ENCODE data around the gene LYL1. TPM values are rescaled to one million over a fixed set of nuclear protein-coding genes. Genes with fewer than 3 reads are reported as not detected.
A peak's percentile ranks its signal among the peaks of the same experiment; 100 is the strongest.

LYL1 gene
- total and polyA plus RNA-seq, 5 donors = 8.0 to 11.9 (median 9.8) TPM

DNA sequence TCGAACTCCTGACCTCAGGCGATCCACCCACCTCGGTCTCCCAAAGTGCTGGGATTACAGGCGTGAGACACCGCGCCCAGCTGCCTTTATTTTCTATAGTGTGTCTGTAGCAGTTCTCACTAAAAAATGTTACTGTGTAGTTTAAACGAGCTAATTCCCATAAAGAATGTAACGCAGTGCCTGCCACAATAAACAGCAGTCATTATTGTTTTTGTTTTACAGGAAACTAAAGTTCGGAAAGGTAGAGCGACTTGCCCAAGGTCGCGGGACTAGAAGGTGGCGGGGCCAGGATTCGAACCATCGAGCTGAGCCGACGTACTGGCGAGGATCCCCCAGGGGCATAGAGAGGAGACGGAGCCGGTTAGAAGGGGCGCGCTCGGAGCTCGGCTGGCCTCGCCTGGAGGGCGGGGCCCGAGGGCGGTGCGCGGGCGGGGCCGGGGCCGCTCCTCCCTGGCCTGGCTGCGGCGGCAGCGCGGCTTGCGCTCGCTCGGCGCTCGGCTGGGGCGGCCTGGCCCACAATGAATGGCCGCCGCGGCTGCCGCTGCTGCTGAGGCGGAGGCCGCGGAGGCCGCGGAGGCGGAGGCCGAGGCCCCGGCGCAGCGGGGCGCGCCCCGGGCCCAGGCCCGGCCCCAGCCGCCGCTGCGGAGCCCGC lies 15.2 kb upstream of the LYL1 start, which contains the start of gene NACC1:
Gene NACC1 (plus strand): TSS at position 493 of the 652 bp plus-strand sequence. CDS start 16,944 bp downstream, outside the sequence.
- intact Hi-C loops (cut with DNase I) = no loop called here

GRCh38 chr19:13117176-13117771 lies 14.6 kb upstream of the LYL1 start:
- ATAC-seq = peak in 1 of 2 donors; percentile 2
- Histone ChIP-seq H3K4me1 (ENCODE audit: control insufficient read depth, insufficient read depth, low read length) (peaks cover 14% of the 10 kb centered on the region), H3K27me3 (ENCODE audit: control insufficient read depth, insufficient read depth) (no peaks in the 10 kb centered on the region), H3K9me3 (ENCODE audit: control insufficient read depth, low read length) (no peaks in the 10 kb centered on the region), H3K27ac (ENCODE audit: low read length) (peak overlapping the region; percentile 84), H3K4me3 (ENCODE audit: low read length) (peak overlapping the region; percentile 97)
- peak in 1 of 3 donors; percentile 63 for DNase-seq
- intact Hi-C loops (cut with DNase I) = no loop called here
- 16% methylated on average over 20 of the region's 20 CpGs for WGBS

More for the DNA sequence above, 15.2 kb upstream of the LYL1 start, which contains the start of gene NACC1:
- ATAC-seq (peak; percentile 95 to 96), DNase-seq (peak; percentile 91 to 96 (median 96))
- WGBS = 3% methylated on average over 65 of the region's 65 CpGs
- Histone ChIP-seq H3K27ac (ENCODE audit: low read length) (peak within 1 kb of the TSS; percentile 84), H3K27me3 (ENCODE audit: control insufficient read depth, insufficient read depth) (no peaks in the 10 kb centered on the region), H3K4me3 (ENCODE audit: low read length) (peak within 1 kb of the TSS; percentile 97), H3K9me3 (ENCODE audit: control insufficient read depth, low read length) (no peaks in the 10 kb centered on the region), H3K4me1 (ENCODE audit: control insufficient read depth, insufficient read depth, low read length) (peaks cover 14% of the 10 kb centered on the region)

GRCh38 chr19:13116282-13117175 lies 13.9 kb upstream of the LYL1 start, which contains the start of gene TRMT1:
Gene TRMT1, minus strand, starts transcription at chr19:13116740. Its CDS starts 341 bp downstream, at chr19:13116399.
- Histone ChIP-seq H3K27me3 (ENCODE audit: control insufficient read depth, insufficient read depth) (no peaks in the 10 kb centered on the region), H3K27ac (ENCODE audit: low read length) (peak within 1 kb of the TSS; percentile 84), H3K4me3 (ENCODE audit: low read length) (peak within 1 kb of the TSS; percentile 97), H3K4me1 (ENCODE audit: control insufficient read depth, insufficient read depth, low read length) (peaks cover 14% of the 10 kb centered on the region), H3K9me3 (ENCODE audit: control insufficient read depth, low read length) (no peaks in the 10 kb centered on the region)
- ATAC-seq = peak; percentile 79 to 83
- peak; percentile 95 to 97 (median 95) for DNase-seq
- WGBS = under 1% methylated on average over 51 of the region's 51 CpGs
- intact Hi-C loops (cut with DNase I) = no loop called here

GRCh38 chr19:13115936-13116281 lies 13.3 kb upstream of the LYL1 start:
- intact Hi-C loops (cut with DNase I) = no loop called here
- Histone ChIP-seq H3K4me1 (ENCODE audit: control insufficient read depth, insufficient read depth, low read length) (peaks cover 14% of the 10 kb centered on the region), H3K27me3 (ENCODE audit: control insufficient read depth, insufficient read depth) (no peaks in the 10 kb centered on the region), H3K27ac (ENCODE audit: low read length) (no peak overlapping the region), H3K9me3 (ENCODE audit: control insufficient read depth, low read length) (no peaks in the 10 kb centered on the region), H3K4me3 (ENCODE audit: low read length) (peak overlapping the region; percentile 97)
- ATAC-seq (no peak), DNase-seq (peak in 1 of 3 donors; percentile 51)
- WGBS = under 1% methylated on average over 18 of the region's 18 CpGs

- ATAC-seq = no peak
- H3K4me3 ChIP-seq (ENCODE audit: low read length) = no peak overlapping the region
- no peak overlapping the region for H3K27ac ChIP-seq (ENCODE audit: low read length)
- WGBS = 94% methylated on average over 10 of the region's 10 CpGs
- H3K27me3 ChIP-seq (ENCODE audit: control insufficient read depth, insufficient read depth) = no peaks in the 10 kb centered on the region
- intact Hi-C loops (cut with DNase I) = no loop called here
- no peaks in the 10 kb centered on the region for H3K9me3 ChIP-seq (ENCODE audit: control insufficient read depth, low read length)
- no peak for DNase-seq
- peaks cover 5% of the 10 kb centered on the region for H3K4me1 ChIP-seq (ENCODE audit: control insufficient read depth, insufficient read depth, low read length)
These were observed 9.9 kb upstream of the LYL1 start for GRCh38 chr19:13112555-13112954.

- intact Hi-C loops (cut with DNase I) = no loop called here
- ATAC-seq (no peak), DNase-seq (no peak)
- H3K27me3 ChIP-seq (ENCODE audit: control insufficient read depth, insufficient read depth) = no peaks in the 10 kb centered on the region
- H3K27ac ChIP-seq (ENCODE audit: low read length) = no peak overlapping the region
- H3K4me1 ChIP-seq (ENCODE audit: control insufficient read depth, insufficient read depth, low read length) = no peaks in the 10 kb centered on the region
- H3K4me3 ChIP-seq (ENCODE audit: low read length) = no peak overlapping the region
- no peaks in the 10 kb centered on the region for H3K9me3 ChIP-seq (ENCODE audit: control insufficient read depth, low read length)
- WGBS = 90% methylated on average over 15 of the region's 15 CpGs
These were observed 7.5 kb upstream of the LYL1 start for GRCh38 chr19:13110099-13110610.

DNA sequence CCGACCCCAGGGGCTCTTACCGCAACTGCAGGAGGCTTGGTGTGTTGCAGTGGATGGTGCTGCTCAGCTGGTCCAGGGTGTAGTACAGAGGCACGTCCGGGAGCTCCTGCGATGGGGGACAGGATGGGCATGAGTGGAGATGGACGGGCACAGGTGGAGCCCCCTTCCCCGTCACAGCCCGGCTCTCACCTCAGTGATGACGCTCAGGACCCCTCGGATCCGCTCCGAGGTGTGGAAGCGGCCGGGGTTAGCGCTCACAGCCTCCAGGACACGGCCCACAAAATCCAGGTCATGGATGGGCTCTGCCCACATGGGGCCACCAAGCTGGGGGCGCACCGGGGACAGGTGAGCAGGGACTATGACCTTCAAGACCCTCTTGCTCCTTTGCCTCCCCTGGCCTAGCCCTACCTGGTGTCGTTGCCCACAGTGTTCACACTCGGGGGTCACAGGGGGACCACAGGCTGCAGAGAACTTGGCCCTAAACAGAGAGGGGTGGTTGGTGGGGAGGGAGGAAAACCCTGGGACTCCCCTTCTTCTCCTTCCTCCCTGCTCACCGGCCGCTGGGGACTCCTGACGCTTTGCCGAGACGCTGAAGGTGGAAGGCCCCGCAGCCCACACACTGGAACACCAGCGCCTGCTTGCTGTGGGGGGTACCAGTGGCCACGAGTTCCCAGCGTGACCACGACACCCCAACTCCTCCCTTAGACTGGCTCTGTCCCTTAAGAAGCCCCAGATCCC lies 6.9 kb upstream of the LYL1 start:
- H3K4me3 ChIP-seq (ENCODE audit: low read length) = no peak overlapping the region
- H3K27me3 ChIP-seq (ENCODE audit: control insufficient read depth, insufficient read depth) = no peaks in the 10 kb centered on the region
- DNase-seq (peak in 1 of 3 donors; percentile 44), ATAC-seq (peak in 1 of 2 donors; percentile 13)
- no peak overlapping the region for H3K27ac ChIP-seq (ENCODE audit: low read length)
- no peaks in the 10 kb centered on the region for H3K4me1 ChIP-seq (ENCODE audit: control insufficient read depth, insufficient read depth, low read length)
- intact Hi-C loops (cut with DNase I) = no loop called here
- WGBS = 95% methylated on average over 30 of the region's 30 CpGs
- H3K9me3 ChIP-seq (ENCODE audit: control insufficient read depth, low read length) = no peaks in the 10 kb centered on the region

GRCh38 chr19:13104848-13105711 lies 2.4 kb upstream of the LYL1 start:
- intact Hi-C loops (cut with DNase I) = loop anchor here in 1 of 4 donors (5.0 kb wide), 1 partner anchor 57 kb away; no protein-coding TSS in a partner anchor
- no peak for ATAC-seq
- Histone ChIP-seq H3K4me3 (ENCODE audit: low read length) (no peak overlapping the region), H3K27me3 (ENCODE audit: control insufficient read depth, insufficient read depth) (no peaks in the 10 kb centered on the region), H3K9me3 (ENCODE audit: control insufficient read depth, low read length) (no peaks in the 10 kb centered on the region), H3K27ac (ENCODE audit: low read length) (peak overlapping the region; percentile 32), H3K4me1 (ENCODE audit: control insufficient read depth, insufficient read depth, low read length) (no peaks in the 10 kb centered on the region)
- whole genome bisulfite sequencing = 64% methylated on average over 29 of the region's 29 CpGs
- peak; percentile 32 to 76 (median 67) for DNase-seq

GRCh38 chr19:13104360-13104847 lies 1.7 kb upstream of the LYL1 start:
- DNase-seq (peak; percentile 73 to 91 (median 88)), ATAC-seq (peak; percentile 10 to 35)
- no peaks in the 10 kb centered on the region for H3K4me1 ChIP-seq (ENCODE audit: control insufficient read depth, insufficient read depth, low read length)
- 25% methylated on average over 33 of the region's 33 CpGs for WGBS
- no peaks in the 10 kb centered on the region for H3K9me3 ChIP-seq (ENCODE audit: control insufficient read depth, low read length)
- intact Hi-C loops (cut with DNase I) = loop anchor here in 1 of 4 donors (5.0 kb wide), 1 partner anchor 58 kb away; no protein-coding TSS in a partner anchor
- H3K27me3 ChIP-seq (ENCODE audit: control insufficient read depth, insufficient read depth) = no peaks in the 10 kb centered on the region
- no peak overlapping the region for H3K4me3 ChIP-seq (ENCODE audit: low read length)
- H3K27ac ChIP-seq (ENCODE audit: low read length) = peak overlapping the region; percentile 32
